ENCODE measurements around the gene SEMA6B. TPM values are rescaled to one million over a fixed set of nuclear protein-coding genes. Genes with fewer than 3 reads are reported as not detected.

The SEMA6B gene
- total and polyA plus RNA-seq, 10 of the 15 experiments (the other 5 are each of a cell fraction or from before 2014, with no cell fraction given): 0.13 TPM; not detected in 9

DNA sequence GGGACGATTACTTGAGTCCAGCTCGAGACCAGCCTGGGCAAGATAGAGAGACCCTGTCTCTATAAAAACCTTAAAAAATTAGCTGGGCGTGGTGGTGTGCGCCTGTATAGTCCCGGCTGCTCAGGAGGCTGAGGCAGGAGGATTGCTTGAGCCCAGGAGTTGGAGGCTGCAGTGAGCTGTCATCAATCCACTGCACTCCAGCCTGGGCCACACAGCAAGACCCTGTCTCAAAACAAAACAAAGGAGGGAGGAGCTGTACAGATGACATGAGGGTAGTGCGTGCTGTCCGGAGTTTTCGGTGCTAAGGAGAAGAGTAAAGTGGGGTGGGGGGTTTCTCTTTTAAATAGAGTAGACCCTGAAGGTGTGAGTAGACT lies 64.8 kb downstream of the SEMA6B start (continued):
- TF ChIP-seq WRNIP1 (IDR thresholded peaks at IDR 0.05; ENCODE audit: borderline replicate concordance, low read depth, low read length) (no peak), STAT3 (IDR thresholded peaks at IDR 0.05; ENCODE audit: low read depth, low read length) (no peak), IRF4 (IDR thresholded peaks at IDR 0.05; ENCODE audit: low read depth, low read length) (no peak), NFXL1 (IDR thresholded peaks at IDR 0.05; ENCODE audit: borderline replicate concordance) (no peak), RFX5 (IDR thresholded peaks at IDR 0.05; ENCODE audit: low read depth, low read length) (no peak)
- TF ChIP-seq, protein P1, sequence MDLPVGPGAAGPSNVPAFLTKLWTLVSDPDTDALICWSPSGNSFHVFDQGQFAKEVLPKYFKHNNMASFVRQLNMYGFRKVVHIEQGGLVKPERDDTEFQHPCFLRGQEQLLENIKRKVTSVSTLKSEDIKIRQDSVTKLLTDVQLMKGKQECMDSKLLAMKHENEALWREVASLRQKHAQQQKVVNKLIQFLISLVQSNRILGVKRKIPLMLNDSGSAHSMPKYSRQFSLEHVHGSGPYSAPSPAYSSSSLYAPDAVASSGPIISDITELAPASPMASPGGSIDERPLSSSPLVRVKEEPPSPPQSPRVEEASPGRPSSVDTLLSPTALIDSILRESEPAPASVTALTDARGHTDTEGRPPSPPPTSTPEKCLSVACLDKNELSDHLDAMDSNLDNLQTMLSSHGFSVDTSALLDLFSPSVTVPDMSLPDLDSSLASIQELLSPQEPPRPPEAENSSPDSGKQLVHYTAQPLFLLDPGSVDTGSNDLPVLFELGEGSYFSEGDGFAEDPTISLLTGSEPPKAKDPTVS (IDR thresholded peaks at IDR 0.05; ENCODE audit: low read depth, low read length): no peak
- TF ChIP-seq, protein P2, sequence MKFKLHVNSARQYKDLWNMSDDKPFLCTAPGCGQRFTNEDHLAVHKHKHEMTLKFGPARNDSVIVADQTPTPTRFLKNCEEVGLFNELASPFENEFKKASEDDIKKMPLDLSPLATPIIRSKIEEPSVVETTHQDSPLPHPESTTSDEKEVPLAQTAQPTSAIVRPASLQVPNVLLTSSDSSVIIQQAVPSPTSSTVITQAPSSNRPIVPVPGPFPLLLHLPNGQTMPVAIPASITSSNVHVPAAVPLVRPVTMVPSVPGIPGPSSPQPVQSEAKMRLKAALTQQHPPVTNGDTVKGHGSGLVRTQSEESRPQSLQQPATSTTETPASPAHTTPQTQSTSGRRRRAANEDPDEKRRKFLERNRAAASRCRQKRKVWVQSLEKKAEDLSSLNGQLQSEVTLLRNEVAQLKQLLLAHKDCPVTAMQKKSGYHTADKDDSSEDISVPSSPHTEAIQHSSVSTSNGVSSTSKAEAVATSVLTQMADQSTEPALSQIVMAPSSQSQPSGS (IDR thresholded peaks at IDR 0.05; ENCODE audit: low read length): no peak

DNA sequence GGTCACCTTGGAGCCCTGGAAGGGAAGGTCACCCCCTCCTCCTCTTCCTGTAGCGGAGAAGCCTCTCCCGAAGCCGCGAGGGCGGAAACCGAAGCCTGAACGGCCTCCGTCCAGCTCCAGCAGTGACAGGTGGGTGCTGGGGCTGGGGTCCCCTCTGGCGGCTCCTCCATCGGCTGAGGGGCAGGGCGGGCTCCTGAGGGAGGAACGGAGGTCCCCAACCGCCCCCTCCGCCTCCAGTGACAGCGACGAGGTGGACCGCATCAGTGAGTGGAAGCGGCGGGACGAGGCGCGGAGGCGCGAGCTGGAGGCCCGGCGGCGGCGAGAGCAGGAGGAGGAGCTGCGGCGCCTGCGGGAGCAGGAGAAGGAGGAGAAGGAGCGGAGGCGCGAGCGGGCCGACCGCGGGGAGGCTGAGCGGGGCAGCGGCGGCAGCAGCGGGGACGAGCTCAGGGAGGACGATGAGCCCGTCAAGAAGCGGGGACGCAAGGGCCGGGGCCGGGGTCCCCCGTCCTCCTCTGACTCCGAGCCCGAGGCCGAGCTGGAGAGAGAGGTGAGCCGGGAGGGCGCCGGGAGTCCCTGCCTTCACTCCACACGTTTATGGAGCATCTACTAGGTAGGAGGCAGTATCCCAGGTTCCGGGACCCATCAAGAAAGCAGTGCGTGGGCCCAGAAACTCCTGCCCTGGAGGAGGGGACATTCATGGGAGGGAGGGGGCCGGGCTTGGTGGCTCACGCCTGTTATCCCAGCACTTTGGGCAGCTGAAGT lies 65.4 kb downstream of the SEMA6B start:
- FAIRE-seq: no peak
- POLR2A ChIA-PET: no interaction called here
- WGBS (ENCODE audit: insufficient coverage, insufficient replicate concordance, low lambda C conversion rate, missing lambda C conversion rate): 99% methylated on average over 37 of the region's 61 CpGs
- Histone ChIP-seq H3K36me3 (ENCODE audit: control insufficient read depth in 2 of 2, insufficient read depth in 2 of 2, low read length in 1 of 2) (peaks cover 7 to 17% of the 10 kb centered on the region in 2 experiments; a peak in 3 of 4 replicates), H3K4me3 (no peak overlapping the region), H3K27ac (ENCODE audit: control insufficient read depth, insufficient read depth) (no peak overlapping the region), H3K27me3 (replicated peaks in 1 of 2; ENCODE audit: control insufficient read depth in 2 of 2, insufficient read depth in 2 of 2, low read length in 1 of 2) (no peaks in the 10 kb centered on the region), H3K79me2 (ENCODE audit: control insufficient read depth, insufficient read depth, low read length) (no peaks in the 10 kb centered on the region), H3K4me2 (ENCODE audit: control insufficient read depth, insufficient read depth) (no peak overlapping the region), H4K20me1 (ENCODE audit: control insufficient read depth, insufficient read depth) (no peaks in the 10 kb centered on the region), H3K4me1 (ENCODE audit: control insufficient read depth, insufficient read depth, low read length) (no peaks in the 10 kb centered on the region), H3K9me3 (replicated peaks; ENCODE audit: control insufficient read depth, insufficient read depth, low read length) (no peaks in the 10 kb centered on the region), H2AFZ (ENCODE audit: control insufficient read depth, low read depth, low read length) (no peak overlapping the region), H3K9ac (ENCODE audit: control insufficient read depth, insufficient read depth, low read length) (no peak overlapping the region)
- TF ChIP-seq SREBF2 (IDR thresholded peaks at IDR 0.05; ENCODE audit: low read length): no peak
- no peak for TF ChIP-seq POU2F2 (IDR thresholded peaks at IDR 0.05; ENCODE audit: borderline replicate concordance, low read depth, low read length)
- no peak for TF ChIP-seq BCL11A (IDR thresholded peaks at IDR 0.05; ENCODE audit: low read depth, low read length)
- no peak for TF ChIP-seq ZSCAN29 (IDR thresholded peaks at IDR 0.05)
- TF ChIP-seq CREM (IDR thresholded peaks at IDR 0.05; ENCODE audit: low read depth): no peak
- CTCF ChIA-PET: interaction anchor here (0.8 to 1.3 kb wide), 3 partner anchors 31 to 227 kb away, joined by 3 read pairs; no protein-coding TSS in a partner anchor
- TSS peak; percentile 72 for BruUV-seq (replicated peaks)
- in situ Hi-C loops (cut with MboI): no loop called here
- no peak for ATAC-seq
- DNase-seq (ENCODE audit: low read depth, low spot score): no peak
- intact Hi-C loops (cut with micrococcal nuclease; ENCODE audit: unreplicated experiment): no loop called here
- RAD21 ChIA-PET (ENCODE audit: unreplicated experiment): no interaction called here
- SMC1A ChIA-PET (ENCODE audit: uncharacterized antibody, unreplicated experiment): no interaction called here

All from GM12878 (cell line).